HAP-1 (cell line): ENCODE measurements around the gene C3orf20.
"Not testable (repeated sequence)": the region's sequence is repeated elsewhere in the genome, so short reads cannot be mapped to it uniquely, and the experiment has no call there.

Experiments used
- DNase-seq, 2 experiments: peaks; one replicate each; pipeline ENCODE4 v3.0.0-alpha.2; 2016 to 2020; ENCODE audit warnings: low spot score in 2 of 2
- H3K27me3 ChIP-seq: fragments of 250-450 bp; sonication (Bioruptor Pico); 2 replicates; pipeline ENCODE4 v1.5.1; 2020; ENCODE audit warnings: low read depth, mild to moderate bottlenecking, moderate library complexity
- H3K36me3 ChIP-seq: fragments of 250-450 bp; sonication (Bioruptor Pico); replicated peaks from 2 replicates; pipeline ENCODE4 v1.5.1; 2020; ENCODE audit warnings: mild to moderate bottlenecking
- H3K4me1 ChIP-seq: fragments of 250-450 bp; sonication (Bioruptor Pico); 2 replicates; pipeline ENCODE4 v1.5.1; 2020; ENCODE audit warnings: mild to moderate bottlenecking
- H3K4me3 ChIP-seq: fragments of 250-450 bp; sonication (Bioruptor Pico); 2 replicates; pipeline ENCODE4 v1.5.1; 2020; ENCODE audit warnings: mild to moderate bottlenecking, moderate library complexity
- H3K9me3 ChIP-seq: fragments of 250-450 bp; sonication (Bioruptor Pico); 2 replicates; pipeline ENCODE4 v1.5.1; 2020; ENCODE audit warnings: mild to moderate bottlenecking, moderate library complexity
- in situ Hi-C: fragments of 300-500 bp; cut with MboI; formaldehyde crosslinking; loops from 3 replicates; pipeline ENCODE4 v1.14.3; 2020; ENCODE audit warnings: low sequenced_read_pairs, inconsistent platforms, mixed read lengths

Gene C3orf20

GRCh38 chr3:14801668-14802380 lies 126.9 kb downstream of the C3orf20 start:
- H3K9me3 ChIP-seq = no peaks in the 10 kb centered on the region
- H3K36me3 ChIP-seq = no peaks in the 10 kb centered on the region
- H3K4me1 ChIP-seq = no peaks in the 10 kb centered on the region
- H3K4me3 ChIP-seq = no peak overlapping the region
- no peak for DNase-seq
- in situ Hi-C loops = no loop called here
- peaks cover 22% of the 10 kb centered on the region for H3K27me3 ChIP-seq

- Histone ChIP-seq H3K27me3 (peaks cover 23% of the 10 kb centered on the region), H3K36me3 (no peaks in the 10 kb centered on the region), H3K4me3 (no peak overlapping the region), H3K4me1 (no peaks in the 10 kb centered on the region), H3K9me3 (no peaks in the 10 kb centered on the region)
- in situ Hi-C loops = no loop called here
- DNase-seq = no peak
Measured at GRCh38 chr3:14802381-14802731, 127.4 kb downstream of the C3orf20 start.

GRCh38 chr3:14803101-14803980 lies 128.4 kb downstream of the C3orf20 start:
- no peaks in the 10 kb centered on the region for H3K9me3 ChIP-seq
- no peak for DNase-seq
- H3K4me3 ChIP-seq = no peak overlapping the region
- in situ Hi-C loops = no loop called here
- H3K4me1 ChIP-seq = no peaks in the 10 kb centered on the region
- peaks cover 23% of the 10 kb centered on the region for H3K27me3 ChIP-seq
- H3K36me3 ChIP-seq = no peaks in the 10 kb centered on the region

GRCh38 chr3:14803981-14804834 lies 129.3 kb downstream of the C3orf20 start:
- H3K27me3 ChIP-seq = peaks cover 23% of the 10 kb centered on the region
- in situ Hi-C loops = no loop called here

GRCh38 chr3:14804835-14805780 lies 130.2 kb downstream of the C3orf20 start:
- Histone ChIP-seq H3K27me3 (peaks cover 29% of the 10 kb centered on the region), H3K36me3 (no peaks in the 10 kb centered on the region)
- in situ Hi-C loops = no loop called here

More at GRCh38 chr3:14803981-14804834, 129.3 kb downstream of the C3orf20 start:
- DNase-seq = no peak
- H3K9me3 ChIP-seq = no peaks in the 10 kb centered on the region
- no peaks in the 10 kb centered on the region for H3K4me1 ChIP-seq
- H3K4me3 ChIP-seq = no peak overlapping the region
- H3K36me3 ChIP-seq = no peaks in the 10 kb centered on the region

GRCh38 chr3:14805961-14806537 lies 131.1 kb downstream of the C3orf20 start:
- in situ Hi-C loops = no loop called here
- DNase-seq = no peak
- no peaks in the 10 kb centered on the region for H3K9me3 ChIP-seq
- H3K4me3 ChIP-seq = no peak overlapping the region
- no peaks in the 10 kb centered on the region for H3K4me1 ChIP-seq
- H3K27me3 ChIP-seq = peaks cover 35% of the 10 kb centered on the region
- H3K36me3 ChIP-seq = no peaks in the 10 kb centered on the region

More at GRCh38 chr3:14804835-14805780, 130.2 kb downstream of the C3orf20 start:
- DNase-seq = no peak
- no peak overlapping the region for H3K4me3 ChIP-seq
- H3K9me3 ChIP-seq = no peaks in the 10 kb centered on the region
- no peaks in the 10 kb centered on the region for H3K4me1 ChIP-seq

- no peaks in the 10 kb centered on the region for H3K4me1 ChIP-seq
- DNase-seq = no peak
- H3K9me3 ChIP-seq = no peaks in the 10 kb centered on the region
- H3K36me3 ChIP-seq = no peaks in the 10 kb centered on the region
- H3K27me3 ChIP-seq = peaks cover 40% of the 10 kb centered on the region
- in situ Hi-C loops = no loop called here
- H3K4me3 ChIP-seq = no peak overlapping the region
Measured at GRCh38 chr3:14806641-14807263, 131.8 kb downstream of the C3orf20 start.

- Histone ChIP-seq H3K27me3 (peaks cover 42% of the 10 kb centered on the region), H3K4me1 (no peaks in the 10 kb centered on the region), H3K9me3 (no peaks in the 10 kb centered on the region), H3K36me3 (no peaks in the 10 kb centered on the region), H3K4me3 (no peak overlapping the region)
- in situ Hi-C loops = no loop called here
- DNase-seq = no peak
Measured at GRCh38 chr3:14808025-14808424, 133.1 kb downstream of the C3orf20 start.

GRCh38 chr3:14808502-14809266 lies 133.7 kb downstream of the C3orf20 start:
- no peak for DNase-seq
- Histone ChIP-seq H3K9me3 (no peaks in the 10 kb centered on the region), H3K4me1 (no peaks in the 10 kb centered on the region), H3K4me3 (no peak overlapping the region), H3K27me3 (peaks cover 46% of the 10 kb centered on the region), H3K36me3 (no peaks in the 10 kb centered on the region)
- in situ Hi-C loops = no loop called here

GRCh38 chr3:14809611-14810010 lies 134.7 kb downstream of the C3orf20 start:
- in situ Hi-C loops, DNase-seq, H3K9me3 ChIP-seq, H3K4me3 ChIP-seq, H3K4me1 ChIP-seq, H3K36me3 ChIP-seq: not testable (repeated sequence)
- H3K27me3 ChIP-seq = peaks cover 56% of the 10 kb centered on the region

GRCh38 chr3:14810070-14810791 lies 135.3 kb downstream of the C3orf20 start:
- Histone ChIP-seq H3K9me3 (no peaks in the 10 kb centered on the region), H3K36me3 (no peaks in the 10 kb centered on the region), H3K4me3 (no peak overlapping the region), H3K27me3 (peaks cover 61% of the 10 kb centered on the region), H3K4me1 (no peaks in the 10 kb centered on the region)
- DNase-seq = no peak
- in situ Hi-C loops = no loop called here
